ENCODE data around the gene CARF.
"Not testable (repeated sequence)": the region's sequence is repeated elsewhere in the genome, so short reads cannot be mapped to it uniquely, and the experiment has no call there.

Gene CARF

GRCh38 chr2:202911512-202912341, at the start of gene CARF, which contains the start of gene WDR12:
CARF (plus strand) TSS chr2:202912275; CDS start chr2:202941903, 29,628 bp downstream.
WDR12 (minus strand) TSS chr2:202911673; CDS start chr2:202911476, 197 bp downstream.
- DNase-seq = peak; percentile 99

- peak; percentile 82 for DNase-seq
These were observed 41.4 kb upstream of the CARF start for GRCh38 chr2:202870431-202871299.

DNA sequence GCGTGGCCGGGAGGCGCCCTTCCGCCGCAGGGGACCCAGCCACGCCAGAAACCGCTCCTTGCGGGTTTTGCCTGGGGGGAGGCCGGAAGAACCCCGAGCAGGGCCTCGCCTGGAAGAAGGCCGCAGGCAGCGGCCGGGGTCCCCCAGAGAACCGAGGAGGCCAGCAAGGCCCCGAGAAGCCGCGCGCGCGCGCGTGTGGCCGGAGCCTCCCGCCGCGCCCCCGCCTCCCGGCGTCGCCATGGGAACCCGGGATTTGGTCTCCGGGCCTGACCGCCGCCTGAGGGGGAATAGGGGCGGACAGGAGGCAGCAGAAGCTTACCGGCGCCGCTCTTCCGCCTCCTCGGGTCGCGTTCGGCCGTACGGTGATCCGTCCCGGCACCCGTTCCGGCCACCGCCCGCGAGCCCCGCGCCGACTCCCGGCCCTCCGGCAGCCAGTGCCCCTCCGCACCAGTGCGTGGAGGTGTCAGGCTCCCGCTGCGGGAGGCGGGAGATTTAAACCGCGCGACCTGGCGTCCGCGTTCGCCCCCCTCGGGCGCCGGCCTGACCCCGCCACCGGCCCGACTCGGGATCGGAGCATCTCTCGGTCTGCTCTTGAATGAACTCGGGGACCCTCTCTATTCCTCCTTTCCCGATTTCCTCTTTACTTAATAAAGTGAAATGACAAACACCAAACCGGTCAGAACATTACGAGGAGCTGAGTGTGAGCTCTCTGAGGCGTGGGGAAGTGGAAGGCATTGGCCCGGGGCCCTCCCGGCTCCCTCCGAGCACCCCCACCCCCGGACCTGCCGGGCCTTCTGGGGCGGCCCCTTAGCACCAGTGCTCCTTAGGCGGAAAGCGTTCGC, 40.6 kb upstream of the CARF start, which contains the start of gene ICA1L:
Gene ICA1L, minus strand, starts transcription at position 467 of the 842 bp plus-strand sequence. CDS start 42,757 bp downstream, outside the sequence.
- DNase-seq = peak; percentile 97

- DNase-seq = no peak
These were observed 34.4 kb upstream of the CARF start for GRCh38 chr2:202877699-202878098.

DNA sequence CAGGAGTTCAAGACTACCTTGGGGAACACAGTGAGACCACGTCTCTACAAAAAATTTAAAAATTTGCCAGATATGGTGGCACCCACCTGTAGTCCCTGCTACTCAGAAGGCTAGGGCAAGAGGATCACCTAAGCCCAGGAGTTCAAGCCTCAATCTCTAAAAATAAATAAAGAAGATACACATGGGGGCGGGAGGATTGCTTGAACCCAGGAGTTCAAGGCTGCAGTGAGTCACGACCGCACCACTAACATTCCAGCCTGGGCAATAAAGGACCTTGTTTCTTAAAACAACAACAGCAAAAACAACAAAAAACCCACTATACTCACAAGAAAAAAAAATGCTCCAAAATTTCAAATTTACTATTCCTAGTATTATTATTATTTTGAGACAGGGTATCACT, 30.5 kb upstream of the CARF start:
- no peak for DNase-seq

- no peak for DNase-seq
These were observed 27.9 kb upstream of the CARF start for GRCh38 chr2:202883987-202884675.

GRCh38 chr2:202885190-202885589, 26.9 kb upstream of the CARF start:
- no peak for DNase-seq

DNA sequence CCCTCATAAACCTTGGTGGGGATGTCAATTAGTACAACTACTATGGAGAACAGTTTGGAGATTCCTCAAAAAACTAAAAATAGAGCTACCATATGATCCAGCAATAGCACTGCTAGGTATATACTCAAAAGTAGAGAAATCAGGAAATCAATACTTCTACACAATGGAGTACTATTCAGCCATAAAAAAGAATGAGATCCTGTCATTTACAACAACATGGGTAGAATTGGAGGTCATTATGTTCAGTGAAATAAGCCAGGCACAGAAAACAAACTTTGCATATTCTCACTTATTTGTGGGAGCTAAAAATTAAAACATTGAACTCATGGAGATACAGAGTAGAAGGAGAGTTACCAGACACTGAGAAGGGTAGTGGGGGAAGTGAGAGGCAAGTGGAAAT, 6.6 kb upstream of the CARF start:
- not testable (repeated sequence) for DNase-seq

DNA sequence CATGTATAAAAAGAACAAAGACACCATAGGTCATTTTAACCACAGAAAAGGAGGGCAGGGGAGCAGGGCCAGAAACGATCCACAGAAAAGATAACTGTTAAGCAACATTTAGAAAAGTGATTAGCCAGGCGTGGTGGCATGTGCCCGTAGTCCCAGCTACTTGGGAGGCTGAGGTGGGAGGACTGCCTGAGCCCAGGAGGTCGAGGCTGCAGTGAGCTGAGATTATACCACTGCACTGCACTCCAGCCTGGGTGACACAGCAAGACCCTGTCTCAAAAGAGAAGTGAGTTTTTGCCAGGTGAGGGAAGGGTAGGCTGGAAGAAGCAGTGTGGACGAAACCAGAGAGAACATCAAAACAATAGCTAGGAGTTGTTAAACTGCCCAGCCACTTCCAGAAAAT, 3.9 kb upstream of the CARF start:
- DNase-seq = no peak

GRCh38 chr2:202909394-202910192, 2.5 kb upstream of the CARF start:
- DNase-seq = no peak

- DNase-seq = not testable (repeated sequence)
These were observed 1.8 kb upstream of the CARF start for GRCh38 chr2:202910250-202910649.

DNA sequence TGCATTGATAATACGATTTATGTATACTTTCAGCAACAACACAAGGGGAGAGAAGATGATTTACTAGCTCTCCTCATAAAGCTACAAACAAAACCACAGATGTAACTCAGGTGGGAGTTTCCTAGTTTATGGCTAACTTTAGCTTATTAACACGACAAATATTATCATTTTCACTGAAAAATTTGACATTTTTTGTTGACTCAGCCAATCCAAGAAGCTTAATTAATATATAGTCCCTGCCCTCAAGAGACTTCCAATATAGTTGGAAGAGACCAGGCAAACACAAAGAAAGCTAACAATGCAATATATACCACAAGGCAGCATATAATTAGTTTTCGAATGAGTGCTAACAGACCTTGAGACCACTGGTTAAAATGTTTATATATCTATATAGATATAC, 1.4 kb upstream of the CARF start:
- DNase-seq = no peak

DNA sequence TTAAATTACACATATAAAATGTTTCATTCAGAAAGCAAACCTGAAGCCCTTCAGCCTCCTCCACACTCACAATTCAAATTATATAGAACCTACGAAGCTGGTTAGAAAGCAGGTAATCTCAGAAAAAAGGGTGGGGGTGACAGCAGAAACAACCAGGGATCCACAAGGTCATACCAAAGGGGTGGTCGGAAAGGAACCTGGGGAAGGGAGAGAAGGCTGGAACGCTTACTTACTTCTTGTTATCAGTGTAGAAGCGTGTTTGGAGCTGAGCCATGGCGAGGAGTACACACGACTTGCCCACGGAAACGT, 918 bp upstream of the CARF start:
- no peak for DNase-seq

- DNase-seq = peak; percentile 89
These were observed 497 bp downstream of the CARF start for GRCh38 chr2:202912342-202913201.

- no peak for DNase-seq
These were observed 6.8 kb downstream of the CARF start for GRCh38 chr2:202918860-202919259.

- DNase-seq = no peak
These were observed 20.5 kb downstream of the CARF start for GRCh38 chr2:202932425-202933138.

- DNase-seq = no peak
These were observed 21.1 kb downstream of the CARF start for GRCh38 chr2:202933139-202933510.

- no peak for DNase-seq
These were observed 21.9 kb downstream of the CARF start for GRCh38 chr2:202933958-202934357.

GRCh38 chr2:202934456-202934855, 22.4 kb downstream of the CARF start:
- no peak for DNase-seq

GRCh38 chr2:202938960-202939359, 26.9 kb downstream of the CARF start:
- DNase-seq = no peak

Data from retina (tissue), 1 donor.